ENCODE data around the gene NUF2.

- TF ChIP-seq CTCF (IDR thresholded peaks at IDR 0.05; ENCODE audit: insufficient read depth, low read depth, low read length) (no peak), EZH2 (IDR thresholded peaks at IDR 0.05; ENCODE audit: insufficient read depth, low read length) (no peak)
Observed at GRCh38 chr1:163382395-163382794, 60.6 kb downstream of the NUF2 start.
